WTC11 (cell line): ENCODE measurements around the gene CDCP1. TPM values are rescaled to one million over a fixed set of nuclear protein-coding genes. Genes with fewer than 3 reads are reported as not detected.

ENCODE experiments used
- ATAC-seq: fragments of 200-7000 bp; cut with Tn5 transposase; 2 replicates; pipeline ENCODE4 v1.10.0; 2021; ENCODE audit warnings: mild to moderate bottlenecking, moderate library complexity
- CTCF ChIA-PET: fragments of 300-600 bp; sonication (Branson Sonifier 250); formaldehyde crosslinking; loops from one replicate; lab custom pipeline; 2021; ENCODE audit warnings: antibody characterized with exemption; lab: Charles Lee
- POLR2A ChIA-PET: fragments of 350-600 bp; sonication (Branson Sonifier 250); formaldehyde crosslinking; loops from one replicate; lab custom pipeline; 2021; ENCODE audit warnings: antibody characterized with exemption; lab: Charles Lee
- DNase-seq: peaks from one replicate; pipeline ENCODE4 v3.0.0; 2021; ENCODE audit warnings: low spot score
- H3K27ac Mint-ChIP-seq: 2 replicates; pipeline ENCODE4 v1.8.0; 2021; ENCODE audit warnings: mixed read lengths
- H3K27me3 Mint-ChIP-seq: 2 replicates; pipeline ENCODE4 v1.8.0; 2021; ENCODE audit warnings: low read depth, mild to moderate bottlenecking, moderate library complexity, mixed read lengths
- H3K36me3 Mint-ChIP-seq: 2 replicates; pipeline ENCODE4 v1.8.0; 2021; ENCODE audit warnings: mixed read lengths
- H3K4me1 Mint-ChIP-seq: 2 replicates; pipeline ENCODE4 v1.8.0; 2022; ENCODE audit warnings: mixed read lengths
- H3K4me3 Mint-ChIP-seq: 2 replicates; pipeline ENCODE4 v1.8.0; 2021; ENCODE audit warnings: mild to moderate bottlenecking, moderate library complexity, mixed read lengths
- H3K9me3 Mint-ChIP-seq: 2 replicates; pipeline ENCODE4 v1.8.0; 2021; ENCODE audit warnings: mixed read lengths
- HMGA2 ChIP-seq: fragments of 250-450 bp; sonication (Bioruptor Pico); IDR thresholded peaks from 2 replicates; pipeline ENCODE4 v1.4.0; 2021; ENCODE audit warnings: mild to moderate bottlenecking, moderate library complexity
- MLX ChIP-seq: sonication (generic); formaldehyde crosslinking; IDR thresholded peaks from 2 replicates; pipeline ENCODE4 v1.8.1; 2023; ENCODE audit warnings: mild to moderate bottlenecking, missing genetic modification reagents, moderate library complexity
- NFYB ChIP-seq: sonication (generic); formaldehyde crosslinking; conservative IDR thresholded peaks from 2 replicates; pipeline ENCODE4 v1.8.0; 2022; ENCODE audit warnings: low read depth, missing genetic modification reagents
- OVOL2 ChIP-seq: fragments of 250-450 bp; sonication (Bioruptor Pico); IDR thresholded peaks from 2 replicates; pipeline ENCODE4 v1.9.0; 2021; ENCODE audit warnings: mild to moderate bottlenecking, borderline replicate concordance
- SP1 ChIP-seq: sonication (generic); formaldehyde crosslinking; conservative IDR thresholded peaks from 2 replicates; pipeline ENCODE4 v1.8.1; 2022; ENCODE audit warnings: missing genetic modification reagents
- TCF7 ChIP-seq: sonication (generic); formaldehyde crosslinking; IDR thresholded peaks from 2 replicates; pipeline ENCODE4 v1.8.0; 2022; ENCODE audit warnings: mild to moderate bottlenecking, low read depth, missing genetic modification reagents, moderate library complexity
- ZNF121 ChIP-seq: sonication (generic); formaldehyde crosslinking; IDR thresholded peaks from 2 replicates; pipeline ENCODE4 v1.8.0; 2023; ENCODE audit warnings: missing genetic modification reagents
- ZNF512 ChIP-seq: sonication (generic); formaldehyde crosslinking; IDR thresholded peaks from 2 replicates; pipeline ENCODE4 v1.8.1; 2022; ENCODE audit warnings: missing genetic modification reagents, borderline replicate concordance
- total RNA-seq: library from RNA; stranded (reverse); gene quantifications from 3 replicates; pipeline ENCODE4 v1.2.3, GENCODE V29; 2021
- TF ChIP-seq, protein P1 (sequence below): sonication (generic); formaldehyde crosslinking; conservative IDR thresholded peaks from 2 replicates; pipeline ENCODE4 v1.8.1; 2022; ENCODE audit warnings: mild to moderate bottlenecking, missing genetic modification reagents
- TF ChIP-seq, protein P2 (sequence below): fragments of 200-600 bp; IDR thresholded peaks from 2 replicates; pipeline ENCODE4 v1.8.0; 2022; ENCODE audit warnings: antibody characterized with exemption
- TF ChIP-seq, protein P3 (sequence below): sonication (generic); formaldehyde crosslinking; conservative IDR thresholded peaks from 2 replicates; pipeline ENCODE4 v1.8.1; 2023; ENCODE audit warnings: mild to moderate bottlenecking, low read depth, missing genetic modification reagents, moderate library complexity

CDCP1 gene
- total RNA-seq, 1 experiment from 2014 or later, result 14.6 TPM

DNA sequence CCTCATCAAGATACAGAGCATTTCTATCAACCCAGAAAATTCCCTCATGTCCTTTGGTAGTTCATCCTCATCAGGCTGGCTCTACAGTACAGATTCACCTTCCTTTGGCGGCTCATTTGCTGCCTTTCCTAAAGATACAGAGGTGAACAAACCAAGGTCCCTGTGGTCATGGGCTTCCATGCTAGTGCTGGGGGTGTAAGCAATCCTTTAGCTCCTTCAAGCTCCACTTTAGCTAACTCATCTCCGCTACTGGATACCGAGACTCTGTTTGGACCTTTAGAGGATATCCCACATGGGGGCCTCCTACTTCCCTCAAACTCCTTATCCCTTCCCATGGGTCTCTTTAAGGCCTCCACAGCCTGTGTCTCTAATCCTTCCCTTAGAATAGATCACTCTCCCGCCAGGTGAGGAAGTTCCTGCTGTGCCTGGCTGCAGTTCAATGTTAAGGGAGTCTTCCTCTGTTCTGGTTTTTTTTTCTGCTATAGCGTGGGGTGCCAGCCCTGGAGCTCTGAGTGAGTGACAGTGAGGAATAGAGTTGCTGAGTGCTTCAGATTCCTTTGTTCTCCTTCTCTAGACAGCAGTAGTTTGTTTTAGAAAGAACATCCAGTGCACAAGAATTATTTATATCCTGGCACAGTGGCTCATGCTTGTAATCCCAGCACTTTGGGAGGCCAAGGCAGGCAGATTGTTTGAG lies 89.4 kb downstream of the CDCP1 start:
- Mint-ChIP-seq H3K27me3 (peaks cover 98% of the 10 kb centered on the region), H3K9me3 (no peaks in the 10 kb centered on the region), H3K4me1 (peaks cover 24% of the 10 kb centered on the region), H3K36me3 (no peaks in the 10 kb centered on the region), H3K4me3 (no peak overlapping the region), H3K27ac (no peak overlapping the region)
- ChIA-PET CTCF (interaction anchor here (1.2 to 3.2 kb wide), 7 partner anchors 10 to 154 kb away, joined by 4 to 20 read pairs (median 12); no protein-coding TSS in a partner anchor), POLR2A (no interaction called here)
- TF ChIP-seq, protein P1, sequence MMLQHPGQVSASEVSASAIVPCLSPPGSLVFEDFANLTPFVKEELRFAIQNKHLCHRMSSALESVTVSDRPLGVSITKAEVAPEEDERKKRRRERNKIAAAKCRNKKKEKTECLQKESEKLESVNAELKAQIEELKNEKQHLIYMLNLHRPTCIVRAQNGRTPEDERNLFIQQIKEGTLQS (CRISPR knock-in tag), result no peak
- TF ChIP-seq TCF7 (no peak), HMGA2 (no peak)
- peak; percentile 71 for ATAC-seq
- DNase-seq, result no peak

DNA sequence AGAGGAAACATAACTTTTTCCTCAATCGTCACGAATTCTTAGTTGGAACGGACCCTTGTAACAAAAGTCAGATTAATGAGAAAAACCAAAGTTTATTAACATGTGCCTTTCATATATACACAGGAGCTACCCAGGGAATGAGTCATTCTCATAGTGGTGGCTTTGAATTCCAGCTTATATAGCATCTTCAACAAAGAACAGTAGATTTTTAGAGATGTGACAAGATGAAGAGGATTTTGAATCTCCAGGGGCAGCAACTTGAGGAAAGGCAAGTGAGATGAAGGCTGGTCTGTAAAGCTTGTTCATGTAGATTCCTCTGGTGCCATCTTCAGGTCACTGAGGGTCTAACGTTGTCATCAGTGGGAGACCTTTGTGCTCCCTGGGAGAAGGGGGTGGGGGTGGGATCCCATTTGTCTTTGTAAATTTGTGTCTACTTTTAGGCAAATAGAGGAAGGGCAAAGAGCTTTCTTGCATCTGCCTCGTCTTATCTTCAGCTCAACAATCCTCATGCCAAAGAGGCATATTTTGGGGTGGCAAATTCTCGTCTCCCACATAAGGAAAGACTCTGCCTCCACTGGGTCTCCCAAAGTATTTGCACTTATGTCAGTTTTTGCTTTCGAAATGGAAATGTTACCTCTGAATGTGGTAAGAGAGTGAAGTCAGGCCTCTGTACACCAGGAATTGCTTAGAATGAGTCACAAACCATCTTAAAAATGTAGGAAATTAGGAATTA lies 90.6 kb downstream of the CDCP1 start:
- Mint-ChIP-seq H3K4me3 (no peak overlapping the region), H3K27me3 (peaks cover 92% of the 10 kb centered on the region), H3K36me3 (no peaks in the 10 kb centered on the region), H3K4me1 (peaks cover 19% of the 10 kb centered on the region), H3K9me3 (no peaks in the 10 kb centered on the region), H3K27ac (no peak overlapping the region)
- DNase-seq (peak; percentile 34), ATAC-seq (peak; percentile 67)
- CTCF ChIA-PET, result interaction anchor here (0.6 to 3.2 kb wide), 32 partner anchors 10 to 1924 kb away, joined by 3 to 20 read pairs (median 4); partner anchors contain the start of gene TMEM158
- POLR2A ChIA-PET, result interaction anchor here (0.6 kb wide), 2 partner anchors 121 to 831 kb away, joined by 3 to 4 read pairs; partner anchors contain the start of gene CCR9
- no peak for TF ChIP-seq ZNF121 (CRISPR knock-in tag)
- TF ChIP-seq, protein P2, sequence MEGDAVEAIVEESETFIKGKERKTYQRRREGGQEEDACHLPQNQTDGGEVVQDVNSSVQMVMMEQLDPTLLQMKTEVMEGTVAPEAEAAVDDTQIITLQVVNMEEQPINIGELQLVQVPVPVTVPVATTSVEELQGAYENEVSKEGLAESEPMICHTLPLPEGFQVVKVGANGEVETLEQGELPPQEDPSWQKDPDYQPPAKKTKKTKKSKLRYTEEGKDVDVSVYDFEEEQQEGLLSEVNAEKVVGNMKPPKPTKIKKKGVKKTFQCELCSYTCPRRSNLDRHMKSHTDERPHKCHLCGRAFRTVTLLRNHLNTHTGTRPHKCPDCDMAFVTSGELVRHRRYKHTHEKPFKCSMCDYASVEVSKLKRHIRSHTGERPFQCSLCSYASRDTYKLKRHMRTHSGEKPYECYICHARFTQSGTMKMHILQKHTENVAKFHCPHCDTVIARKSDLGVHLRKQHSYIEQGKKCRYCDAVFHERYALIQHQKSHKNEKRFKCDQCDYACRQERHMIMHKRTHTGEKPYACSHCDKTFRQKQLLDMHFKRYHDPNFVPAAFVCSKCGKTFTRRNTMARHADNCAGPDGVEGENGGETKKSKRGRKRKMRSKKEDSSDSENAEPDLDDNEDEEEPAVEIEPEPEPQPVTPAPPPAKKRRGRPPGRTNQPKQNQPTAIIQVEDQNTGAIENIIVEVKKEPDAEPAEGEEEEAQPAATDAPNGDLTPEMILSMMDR, result 0 out of 2 replicates have a peak, but pooled peaks have one; percentile 11
- TF ChIP-seq NFYB (CRISPR knock-in tag), result no peak

DNA sequence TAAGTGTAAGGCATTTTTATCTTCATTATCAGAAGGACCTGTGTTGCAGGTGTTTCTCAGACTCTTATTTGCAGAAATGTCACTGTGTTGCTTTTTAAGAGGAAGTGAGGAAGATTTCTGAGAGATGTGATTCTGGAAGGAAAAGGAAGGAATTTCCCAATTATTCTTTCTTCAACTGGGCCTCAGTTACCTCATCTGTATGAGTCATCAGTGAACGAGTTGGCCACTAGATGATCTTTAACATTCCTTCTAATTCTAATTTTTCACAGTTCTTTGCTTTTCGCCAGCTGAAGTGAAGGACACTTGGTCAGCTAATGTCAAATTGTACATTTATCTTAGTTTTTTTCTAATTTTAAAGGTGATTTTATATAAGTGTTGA lies 91.2 kb downstream of the CDCP1 start:
- POLR2A ChIA-PET, result interaction anchor here (0.6 kb wide), 2 partner anchors 120 to 831 kb away, joined by 3 to 4 read pairs; partner anchors contain the start of gene CCR9
- Mint-ChIP-seq H3K9me3 (no peaks in the 10 kb centered on the region), H3K27me3 (peaks cover 93% of the 10 kb centered on the region), H3K27ac (no peak overlapping the region), H3K36me3 (no peaks in the 10 kb centered on the region), H3K4me1 (peaks cover 15% of the 10 kb centered on the region), H3K4me3 (no peak overlapping the region)
- CTCF ChIA-PET, result interaction anchor here (0.6 to 3.2 kb wide), 32 partner anchors 9 to 1923 kb away, joined by 3 to 20 read pairs (median 4); partner anchors contain the start of gene TMEM158
- ATAC-seq (no peak), DNase-seq (no peak)
- TF ChIP-seq, protein P3, sequence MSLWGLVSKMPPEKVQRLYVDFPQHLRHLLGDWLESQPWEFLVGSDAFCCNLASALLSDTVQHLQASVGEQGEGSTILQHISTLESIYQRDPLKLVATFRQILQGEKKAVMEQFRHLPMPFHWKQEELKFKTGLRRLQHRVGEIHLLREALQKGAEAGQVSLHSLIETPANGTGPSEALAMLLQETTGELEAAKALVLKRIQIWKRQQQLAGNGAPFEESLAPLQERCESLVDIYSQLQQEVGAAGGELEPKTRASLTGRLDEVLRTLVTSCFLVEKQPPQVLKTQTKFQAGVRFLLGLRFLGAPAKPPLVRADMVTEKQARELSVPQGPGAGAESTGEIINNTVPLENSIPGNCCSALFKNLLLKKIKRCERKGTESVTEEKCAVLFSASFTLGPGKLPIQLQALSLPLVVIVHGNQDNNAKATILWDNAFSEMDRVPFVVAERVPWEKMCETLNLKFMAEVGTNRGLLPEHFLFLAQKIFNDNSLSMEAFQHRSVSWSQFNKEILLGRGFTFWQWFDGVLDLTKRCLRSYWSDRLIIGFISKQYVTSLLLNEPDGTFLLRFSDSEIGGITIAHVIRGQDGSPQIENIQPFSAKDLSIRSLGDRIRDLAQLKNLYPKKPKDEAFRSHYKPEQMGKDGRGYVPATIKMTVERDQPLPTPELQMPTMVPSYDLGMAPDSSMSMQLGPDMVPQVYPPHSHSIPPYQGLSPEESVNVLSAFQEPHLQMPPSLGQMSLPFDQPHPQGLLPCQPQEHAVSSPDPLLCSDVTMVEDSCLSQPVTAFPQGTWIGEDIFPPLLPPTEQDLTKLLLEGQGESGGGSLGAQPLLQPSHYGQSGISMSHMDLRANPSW (CRISPR knock-in tag), result no peak
- TF ChIP-seq SP1 (CRISPR knock-in tag) (no peak), OVOL2 (no peak), ZNF512 (CRISPR knock-in tag) (no peak), MLX (CRISPR knock-in tag) (no peak)
